HFF-Myc (cell line): ENCODE results near the gene SLC36A3.
"Not testable (repeated sequence)": the region's sequence is repeated elsewhere in the genome, so short reads cannot be mapped to it uniquely, and the experiment has no call there.

Source experiments
- DNase-seq: peaks from one replicate; pipeline ENCODE4 v3.0.0-alpha.2; 2011; ENCODE audit warnings: low read depth; ENCODE audit errors: extremely low read depth
- H3K4me3 ChIP-seq: replicated peaks from 2 replicates; pipeline ENCODE4 v1.5.1; 2011; ENCODE audit warnings: low read depth, mild to moderate bottlenecking, control low read depth, low read length
- CTCF ChIP-seq: IDR thresholded peaks from 2 replicates; pipeline ENCODE4 v1.5.1; 2012; ENCODE audit warnings: mild to moderate bottlenecking, low read depth, low read length, control low read depth; ENCODE audit errors: missing control alignments

SLC36A3 gene

GRCh38 chr5:151257731-151258181 is 45.8 kb downstream of the SLC36A3 start:
- no peak overlapping the region for H3K4me3 ChIP-seq
- TF ChIP-seq CTCF, result no peak
- DNase-seq, result no peak

- no peak overlapping the region for H3K4me3 ChIP-seq
- no peak for DNase-seq
- TF ChIP-seq CTCF, result no peak
Observed at GRCh38 chr5:151255621-151256286, 47.8 kb downstream of the SLC36A3 start.

- H3K4me3 ChIP-seq, DNase-seq: not testable (repeated sequence)
Observed at GRCh38 chr5:151254990-151255389, 48.6 kb downstream of the SLC36A3 start.

GRCh38 chr5:151254556-151254955 is 49.0 kb downstream of the SLC36A3 start:
- H3K4me3 ChIP-seq, result no peak overlapping the region
- no peak for DNase-seq
- TF ChIP-seq CTCF, result no peak

- peak overlapping the region; percentile 57 for H3K4me3 ChIP-seq
- no peak for DNase-seq
- no peak for TF ChIP-seq CTCF
Observed at GRCh38 chr5:151253605-151253950, 50.0 kb downstream of the SLC36A3 start.

- peak within 1 kb of the TSS; percentile 57 for H3K4me3 ChIP-seq
- DNase-seq, result peak; percentile 97
Observed at GRCh38 chr5:151252762-151253604, 50.6 kb downstream of the SLC36A3 start, which contains the start of gene GM2A. GM2A (plus strand) TSS chr5:151253185; CDS start chr5:151253217, 32 bp downstream.

More at GRCh38 chr5:151252762-151253604, 50.6 kb downstream of the SLC36A3 start, which contains the start of gene GM2A:
- no peak for TF ChIP-seq CTCF
